HTERT RPE-1 (cell line): ENCODE data around the gene KIF1C.
"Not testable (repeated sequence)": the region's sequence is repeated elsewhere in the genome, so short reads cannot be mapped to it uniquely, and the experiment has no call there.

Experiments
- in situ Hi-C: fragments of 300-500 bp; cut with MboI; formaldehyde crosslinking; loops from 4 replicates; pipeline ENCODE4 v1.14.3; 2020; ENCODE audit warnings: low sequenced_read_pairs

Gene KIF1C

DNA sequence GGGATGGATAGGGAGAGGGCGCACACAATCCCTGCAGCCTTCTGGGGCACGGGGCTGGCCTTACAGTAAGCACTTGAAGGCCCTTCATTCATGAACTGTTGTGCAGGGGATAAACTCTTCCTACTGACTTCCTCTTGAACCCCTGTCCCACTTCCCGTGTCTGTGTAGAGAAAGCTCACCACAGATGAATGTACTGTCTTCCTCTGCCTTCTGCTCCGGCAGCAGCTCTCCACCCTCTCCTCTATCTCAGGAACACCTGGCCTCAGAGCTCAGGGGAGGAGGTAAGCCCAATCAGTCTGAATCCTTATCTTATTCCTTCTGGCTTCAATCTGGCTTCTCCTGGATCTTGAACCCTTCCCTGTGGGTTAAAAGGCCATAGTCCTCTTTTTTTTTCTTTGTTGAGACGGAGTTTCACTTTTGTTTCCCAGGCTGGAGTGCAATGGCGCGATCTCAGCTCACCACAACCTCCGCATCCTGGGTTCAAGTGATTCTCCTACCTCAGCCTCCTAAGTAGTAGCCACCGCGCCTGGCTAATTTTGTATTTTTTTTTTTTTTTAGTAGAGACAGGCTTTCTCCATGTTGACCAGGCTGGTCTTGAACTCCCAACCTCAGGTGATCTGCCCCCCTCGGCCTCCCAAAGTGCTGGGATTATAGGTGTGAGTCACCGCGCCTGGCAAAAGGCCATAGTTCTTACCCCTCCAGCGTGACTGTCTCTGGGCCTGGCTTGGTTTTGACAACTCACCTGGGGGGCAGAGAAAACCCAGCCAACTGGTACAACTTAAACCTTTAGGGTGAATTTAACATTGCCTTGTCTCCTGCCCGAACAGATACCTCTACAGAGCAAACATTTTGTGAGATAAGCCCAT lies 44.6 kb downstream of the KIF1C start:
- in situ Hi-C loops: no loop called here

DNA sequence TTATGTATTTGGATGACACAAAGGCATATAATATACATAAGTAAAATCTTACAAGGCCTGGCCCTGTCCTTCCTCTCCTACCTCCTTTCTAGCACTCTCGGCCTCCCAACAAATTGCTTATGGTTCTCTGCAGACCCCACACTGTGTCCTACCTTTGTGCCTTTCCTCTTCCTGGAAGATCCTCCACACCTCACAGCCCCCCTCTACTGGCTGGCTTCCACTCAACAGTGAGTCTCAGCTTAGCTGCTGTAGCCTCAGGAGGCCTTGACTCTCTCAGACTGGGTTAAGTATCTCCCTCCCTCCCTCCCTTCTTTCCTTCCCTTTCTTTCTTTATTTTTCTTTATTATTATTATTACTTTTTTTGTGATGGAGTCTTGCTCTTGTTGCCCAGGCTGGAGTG lies 45.8 kb downstream of the KIF1C start:
- in situ Hi-C loops: no loop called here

DNA sequence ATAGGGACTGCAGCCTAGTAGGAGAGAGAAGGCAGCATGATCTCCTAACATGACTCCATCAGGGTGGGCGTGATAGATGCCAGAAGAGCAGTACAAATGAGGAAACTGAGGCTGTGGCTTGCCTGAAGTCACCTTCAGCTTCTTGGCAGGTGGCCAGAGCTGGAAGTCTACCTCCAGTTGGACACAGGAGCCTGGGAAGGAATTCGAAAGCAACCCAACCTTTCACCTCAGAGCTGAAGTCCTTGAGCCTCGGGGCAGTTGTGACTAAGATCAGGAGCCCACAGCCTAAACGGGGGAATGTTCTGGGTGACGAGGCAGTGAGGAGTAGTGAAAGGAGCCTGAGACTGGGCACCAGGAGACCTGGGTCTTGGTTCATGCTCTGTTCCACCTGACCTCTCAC lies 46.9 kb downstream of the KIF1C start:
- in situ Hi-C loops: no loop called here

DNA sequence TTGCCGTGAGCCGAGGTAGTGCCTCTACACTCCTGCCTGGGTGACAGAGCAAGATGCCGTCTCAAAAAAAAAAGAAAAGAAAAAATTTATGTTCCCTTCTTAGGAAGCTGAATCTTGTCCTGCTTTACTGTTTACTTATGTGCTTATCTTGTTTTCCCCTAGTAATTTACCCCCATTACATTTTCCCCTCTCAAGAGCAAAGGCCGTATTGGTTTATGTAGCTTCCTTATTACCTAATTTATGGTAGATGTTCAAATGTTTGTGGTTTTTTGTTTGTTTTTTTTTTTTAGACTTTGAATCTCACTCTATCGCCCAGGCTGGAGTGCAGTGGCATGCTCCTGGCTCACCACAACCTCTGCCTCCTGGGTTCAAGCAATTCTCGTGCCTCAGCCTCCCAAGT lies 47.7 kb downstream of the KIF1C start:
- in situ Hi-C loops: no loop called here

DNA sequence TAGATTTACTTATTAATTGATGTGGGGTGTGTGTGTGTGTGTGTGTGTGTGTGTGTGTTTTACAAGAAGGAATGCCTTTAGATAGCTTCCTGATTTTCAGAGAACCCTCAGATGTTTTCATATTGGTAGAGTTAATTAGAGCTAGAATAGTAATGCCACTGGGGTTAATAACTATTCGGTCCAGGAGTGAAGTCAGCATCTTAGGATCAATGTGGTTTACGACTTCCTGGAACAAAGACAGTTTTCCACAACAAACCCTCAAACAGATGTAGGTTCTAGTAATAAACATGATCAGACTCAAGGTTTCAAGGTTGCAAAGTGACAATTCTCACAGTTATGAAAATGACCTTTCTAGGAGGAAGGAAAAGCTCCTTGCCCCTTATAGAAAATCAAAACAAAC lies 49.7 kb downstream of the KIF1C start:
- in situ Hi-C loops: no loop called here

DNA sequence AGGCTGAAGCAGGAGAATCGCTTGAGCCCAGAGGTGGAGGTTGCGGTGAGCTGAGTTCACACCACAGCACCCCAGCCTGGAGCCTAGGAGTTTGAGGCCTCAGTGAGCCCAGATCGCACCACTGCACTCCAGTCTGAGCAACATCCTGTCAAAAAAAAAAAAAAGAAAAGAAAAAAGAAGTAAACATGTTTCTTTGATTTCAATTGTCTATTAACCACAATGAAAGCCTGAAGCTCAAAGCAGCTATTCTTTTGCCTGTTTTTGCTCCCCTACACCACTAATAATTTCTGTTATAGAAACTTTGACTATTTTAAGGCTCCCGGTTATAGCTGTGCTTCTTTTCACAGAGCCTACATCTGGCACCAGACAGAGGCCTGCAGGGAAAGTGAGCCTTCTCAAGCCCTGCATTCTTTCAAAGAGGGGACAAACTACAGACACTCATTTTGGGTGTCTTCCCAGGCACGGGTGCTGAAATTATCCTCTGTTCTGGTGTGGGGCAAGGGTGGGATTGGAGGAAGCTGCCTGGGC lies 51.6 kb downstream of the KIF1C start:
- in situ Hi-C loops: no loop called here

DNA sequence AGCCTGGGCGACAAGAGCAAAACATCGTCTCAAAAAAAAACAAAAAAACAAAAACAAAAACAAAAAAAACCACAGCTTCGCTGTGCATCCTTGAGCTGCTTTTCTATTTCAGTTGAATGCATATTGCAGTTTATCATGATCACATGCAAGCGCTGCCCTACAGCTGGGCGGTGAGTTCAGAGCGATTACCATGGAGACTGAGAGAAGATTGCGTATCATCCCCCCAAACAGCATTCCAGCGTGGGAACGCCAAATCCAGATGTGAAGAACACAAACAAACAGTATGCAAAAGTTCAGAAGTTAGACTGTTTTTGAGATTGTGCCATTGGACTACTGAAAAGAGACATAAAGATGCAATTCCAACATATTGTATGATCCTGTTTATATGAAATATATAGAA lies 52.5 kb downstream of the KIF1C start:
- in situ Hi-C loops: no loop called here

DNA sequence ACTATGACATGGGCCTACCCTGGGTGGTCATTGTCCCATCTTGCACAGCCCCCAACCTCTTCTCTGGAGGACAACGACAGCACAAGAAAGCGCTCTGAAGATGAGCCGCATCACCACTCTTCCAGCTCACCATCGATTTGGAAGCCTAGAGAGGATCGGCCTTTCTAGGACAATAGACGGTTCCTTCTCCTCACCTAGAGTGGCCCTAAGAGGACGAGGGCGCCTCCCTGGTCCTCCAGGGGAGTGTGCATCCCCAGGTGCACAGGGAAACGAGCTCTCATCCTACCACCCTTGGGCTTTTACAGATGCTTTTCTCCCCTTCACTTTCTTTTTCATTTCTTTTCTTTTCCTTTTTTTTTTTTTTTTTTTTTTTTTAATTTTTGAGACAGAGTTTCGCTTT lies 57.8 kb downstream of the KIF1C start:
- in situ Hi-C loops: no loop called here

DNA sequence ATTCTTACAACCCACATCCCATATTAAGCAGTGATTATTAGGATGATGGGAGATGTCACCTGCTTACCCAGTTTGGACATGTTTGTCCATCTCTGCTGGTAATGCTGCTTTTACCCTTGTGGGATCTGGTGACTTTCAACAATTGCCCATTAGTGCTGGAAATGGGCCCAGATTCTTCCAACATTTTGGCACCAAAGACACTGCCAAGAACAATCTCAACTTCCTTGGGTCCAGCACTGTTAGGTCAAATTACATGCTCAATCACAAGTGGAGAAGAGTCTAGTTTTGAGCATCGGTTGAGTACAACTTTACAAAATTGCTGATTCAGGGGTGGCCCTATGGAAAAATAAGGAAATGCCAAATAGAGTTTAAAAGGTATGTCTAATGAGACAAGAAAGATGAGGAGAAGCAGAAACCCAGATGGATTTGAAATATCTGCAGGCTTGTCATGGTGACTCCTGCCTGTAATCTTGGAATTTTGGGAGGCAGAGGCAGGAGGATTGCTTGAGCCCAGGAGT lies 67.5 kb downstream of the KIF1C start:
- in situ Hi-C loops: no loop called here

DNA sequence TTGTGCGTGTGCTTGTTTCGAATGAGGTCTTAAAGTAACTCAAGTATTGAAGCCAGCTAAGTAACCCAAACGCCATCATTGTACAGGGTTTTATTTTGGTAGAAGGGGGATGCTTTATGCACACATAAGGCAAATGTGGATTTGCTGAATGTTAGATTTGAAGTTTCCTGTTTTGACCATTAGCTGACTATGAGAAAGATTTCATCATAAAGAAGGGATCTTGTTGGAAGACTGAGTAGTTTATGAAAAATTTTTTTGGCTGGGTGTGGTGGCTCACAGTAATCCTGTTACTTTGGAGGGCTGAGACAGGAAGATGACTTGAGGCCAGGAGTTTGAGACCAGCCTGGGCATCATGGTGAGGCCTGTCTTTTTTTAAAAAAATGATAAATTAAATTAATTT lies 70.5 kb downstream of the KIF1C start:
- in situ Hi-C loops: no loop called here

DNA sequence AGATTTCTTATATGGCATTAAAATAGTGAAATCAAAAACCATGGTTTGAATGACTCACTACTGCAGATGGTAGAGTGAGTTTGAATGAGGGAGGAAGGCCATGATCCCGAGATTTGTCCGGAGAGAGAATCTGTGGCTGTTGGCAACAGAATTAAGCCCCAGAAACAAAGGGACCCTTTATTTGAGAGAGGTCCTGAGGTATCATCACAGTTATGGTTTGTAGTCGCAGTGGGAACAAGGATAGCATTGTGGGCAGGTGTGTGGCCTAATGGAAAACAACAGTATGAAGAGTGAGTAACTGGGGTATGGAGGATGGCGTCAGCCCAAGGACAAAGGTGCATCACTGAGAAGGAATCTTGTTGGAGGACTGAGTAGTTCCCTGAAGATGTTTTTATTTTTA lies 72.0 kb downstream of the KIF1C start:
- in situ Hi-C loops: no loop called here

DNA sequence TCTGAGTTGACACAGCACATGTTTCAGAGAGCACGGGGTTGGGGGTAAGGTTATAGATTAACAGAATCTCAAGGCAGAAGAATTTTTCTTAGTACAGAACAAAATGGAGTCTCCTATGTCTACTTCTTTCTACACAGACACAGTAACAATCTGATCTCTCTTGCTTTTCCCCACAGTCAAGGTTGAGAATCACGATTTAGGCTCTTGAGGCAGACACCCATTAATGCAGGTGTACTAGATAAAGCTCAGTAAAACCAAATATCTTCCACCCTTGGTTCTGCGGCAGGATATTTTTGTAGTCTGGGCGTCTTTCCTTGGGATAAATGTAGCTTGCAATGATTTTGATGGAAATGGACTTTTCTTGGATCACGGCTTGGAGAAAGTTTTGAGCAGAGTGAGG lies 77.7 kb downstream of the KIF1C start:
- in situ Hi-C loops: not testable (repeated sequence)

DNA sequence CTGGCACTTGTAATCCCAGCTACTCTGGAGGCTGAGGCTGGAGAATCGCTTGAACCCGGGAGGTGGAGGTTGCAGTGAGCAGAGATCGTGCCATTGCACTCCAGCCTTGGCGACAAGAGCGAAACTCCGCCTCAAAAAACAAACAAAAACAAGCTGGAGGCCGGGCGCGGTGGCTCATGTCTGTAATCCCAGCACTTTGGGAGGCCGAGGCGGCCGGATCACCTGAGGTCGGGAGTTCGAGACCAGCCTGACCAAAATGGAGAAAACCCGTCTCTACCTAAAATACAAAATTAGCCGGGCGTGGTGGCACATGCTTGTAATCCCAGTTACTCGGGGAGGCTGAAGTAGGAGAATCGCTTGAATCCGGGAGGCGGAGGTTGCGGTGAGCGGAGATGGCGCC lies 79.5 kb downstream of the KIF1C start:
- in situ Hi-C loops: not testable (repeated sequence)

DNA sequence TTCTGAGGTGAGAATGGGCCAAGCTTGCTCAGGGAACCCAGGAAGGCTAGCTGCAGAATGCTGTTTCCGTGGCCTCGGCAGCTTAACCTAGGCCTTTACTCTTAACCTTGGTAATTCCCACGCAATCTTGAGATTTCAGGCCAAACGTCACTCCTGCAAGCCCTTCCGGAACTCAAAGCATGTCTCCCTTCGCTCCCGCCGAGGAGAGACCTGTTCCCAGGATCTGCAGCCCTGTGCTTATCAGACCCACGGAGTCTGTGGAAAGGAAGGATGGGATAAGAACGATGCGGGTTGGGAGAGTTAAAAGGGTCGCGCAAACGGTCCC lies 80.0 kb downstream of the KIF1C start:
- in situ Hi-C loops: no loop called here
